Dedifferentiated amniotic fluid mesenchymal stem cell (primary cell): Measurements from ENCODE around the gene PPP1R7.

Experiments used
- DNase-seq: peaks from one replicate; pipeline ENCODE4 v3.0.0-alpha.2; 2016; ENCODE audit errors: extremely low spot score

PPP1R7 gene

DNA sequence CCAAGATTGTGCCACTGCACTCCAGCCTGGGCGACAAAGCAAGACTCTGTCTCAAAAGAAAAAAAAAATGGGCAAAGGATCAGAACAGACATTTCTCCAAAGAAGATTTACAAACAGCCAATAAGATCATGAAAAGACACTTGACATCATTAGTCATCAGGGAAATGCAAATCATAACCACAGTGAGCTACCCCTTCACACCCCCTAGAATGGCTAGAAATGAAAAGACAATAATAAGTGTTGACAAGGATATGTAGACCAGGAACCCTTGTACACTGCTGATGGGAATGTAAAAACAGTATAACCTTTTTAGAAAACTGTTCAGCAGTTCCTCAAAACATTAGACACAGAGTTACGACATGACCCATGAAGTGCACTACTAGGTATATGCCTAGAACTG is 29.8 kb upstream of the PPP1R7 start:
- no peak for DNase-seq

- DNase-seq, result no peak
These were observed 29.3 kb upstream of the PPP1R7 start for GRCh38 chr2:241121008-241121407.

DNA sequence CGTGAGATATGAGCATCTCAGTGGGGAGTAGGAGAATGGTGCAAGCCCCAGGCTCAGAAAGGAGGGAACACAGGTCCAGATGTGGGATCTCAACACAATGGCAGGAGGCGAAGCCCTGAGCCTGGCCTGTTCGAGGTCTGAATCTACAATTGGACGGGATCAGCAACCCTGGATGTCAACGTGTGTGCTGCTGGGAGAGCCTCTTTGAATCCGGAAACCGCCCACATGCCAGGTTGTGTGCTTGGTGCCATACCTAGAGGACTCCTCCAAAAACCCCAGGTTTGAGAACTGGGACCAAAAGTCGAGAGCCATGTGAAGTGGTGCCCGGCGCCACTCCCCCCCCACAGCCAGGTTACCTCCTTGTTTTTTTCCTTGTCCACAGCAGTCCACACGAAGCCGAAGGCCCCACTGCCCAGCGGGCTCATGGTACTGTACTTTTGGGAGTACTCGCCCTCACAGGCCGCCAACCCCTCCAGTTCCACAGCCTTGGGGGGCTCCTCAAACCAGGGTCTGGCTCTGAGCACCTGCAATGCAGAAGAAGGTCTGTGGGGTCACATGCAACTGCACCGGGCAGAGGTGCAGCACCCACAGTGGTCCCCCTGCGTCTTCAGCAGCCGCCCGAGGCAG is 27.8 kb upstream of the PPP1R7 start:
- DNase-seq, result no peak

DNA sequence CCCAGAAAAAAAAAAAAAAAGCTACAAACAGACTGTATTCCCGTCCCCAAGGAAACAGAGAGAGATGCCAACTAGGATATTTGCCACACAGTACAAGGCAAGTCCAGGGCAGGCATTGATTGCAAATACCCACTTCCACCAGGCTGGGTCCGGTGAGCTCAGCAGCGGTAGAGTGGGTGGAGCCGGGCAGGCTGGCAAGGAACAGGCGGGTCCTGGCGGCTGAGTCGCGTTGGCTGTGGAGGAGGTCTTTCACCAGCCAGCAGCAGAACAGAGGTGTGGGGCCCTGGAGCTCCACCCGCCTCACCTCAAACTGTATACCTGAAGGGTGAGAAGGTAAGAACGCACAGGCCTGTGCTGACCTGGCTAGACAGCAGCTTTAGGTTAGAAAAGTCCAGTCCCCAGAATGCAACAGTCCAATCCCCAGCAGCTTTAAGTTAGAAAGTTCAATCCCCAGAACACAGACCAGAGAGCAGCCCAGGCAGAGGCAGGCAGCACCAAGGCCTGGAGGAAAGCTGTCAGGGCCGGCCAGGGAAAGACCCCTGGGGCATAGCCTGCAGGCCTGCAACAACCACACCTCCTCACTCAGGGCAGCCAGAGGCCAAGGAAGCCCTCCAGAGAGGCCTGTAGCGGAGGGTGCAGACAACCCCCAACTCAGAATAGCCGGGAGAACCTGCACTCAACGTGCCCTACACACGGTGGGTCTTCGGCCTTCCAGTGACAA is 26.3 kb upstream of the PPP1R7 start:
- DNase-seq, result no peak

GRCh38 chr2:241125626-241126025 is 24.6 kb upstream of the PPP1R7 start:
- no peak for DNase-seq

DNA sequence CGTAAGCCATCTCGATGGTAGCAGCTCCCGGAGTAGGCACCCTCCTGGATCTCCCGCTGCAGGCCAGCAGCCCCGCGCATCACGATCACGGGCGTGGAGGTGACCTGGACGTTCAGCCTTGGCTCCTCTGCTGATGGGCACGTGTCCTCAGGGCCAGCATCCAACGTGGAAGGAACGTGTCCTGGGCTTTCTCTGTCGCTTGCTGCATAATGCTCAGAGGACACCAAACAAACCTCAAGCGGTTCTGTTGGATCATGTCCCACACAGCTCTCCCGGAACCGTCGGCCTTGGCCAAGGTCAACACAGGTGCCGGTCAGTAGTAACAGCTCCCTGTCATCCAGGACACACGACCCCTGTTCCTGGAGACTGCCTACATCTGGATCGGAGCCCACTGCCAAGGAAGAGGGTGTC is 24.1 kb upstream of the PPP1R7 start:
- DNase-seq, result no peak

GRCh38 chr2:241126771-241127202 is 23.5 kb upstream of the PPP1R7 start:
- no peak for DNase-seq

DNA sequence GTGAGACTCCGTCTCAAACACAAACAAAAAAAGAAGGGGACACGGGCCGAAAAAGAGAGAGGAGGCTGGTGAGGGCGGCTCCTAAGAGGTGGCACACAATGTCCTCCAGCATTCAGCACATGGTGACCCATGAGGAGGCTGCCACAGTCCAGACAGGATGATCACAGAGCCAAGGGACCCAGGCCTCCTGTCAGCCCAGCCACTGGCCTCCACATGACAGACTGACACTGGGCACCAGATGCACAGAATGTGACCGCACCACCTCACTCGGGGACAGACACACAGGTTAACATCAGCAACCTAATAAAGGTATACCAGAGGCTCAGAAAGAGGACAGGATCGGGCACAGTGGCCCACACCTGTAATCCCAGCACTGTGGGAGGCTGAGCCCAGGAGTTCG is 22.0 kb upstream of the PPP1R7 start:
- no peak for DNase-seq

DNA sequence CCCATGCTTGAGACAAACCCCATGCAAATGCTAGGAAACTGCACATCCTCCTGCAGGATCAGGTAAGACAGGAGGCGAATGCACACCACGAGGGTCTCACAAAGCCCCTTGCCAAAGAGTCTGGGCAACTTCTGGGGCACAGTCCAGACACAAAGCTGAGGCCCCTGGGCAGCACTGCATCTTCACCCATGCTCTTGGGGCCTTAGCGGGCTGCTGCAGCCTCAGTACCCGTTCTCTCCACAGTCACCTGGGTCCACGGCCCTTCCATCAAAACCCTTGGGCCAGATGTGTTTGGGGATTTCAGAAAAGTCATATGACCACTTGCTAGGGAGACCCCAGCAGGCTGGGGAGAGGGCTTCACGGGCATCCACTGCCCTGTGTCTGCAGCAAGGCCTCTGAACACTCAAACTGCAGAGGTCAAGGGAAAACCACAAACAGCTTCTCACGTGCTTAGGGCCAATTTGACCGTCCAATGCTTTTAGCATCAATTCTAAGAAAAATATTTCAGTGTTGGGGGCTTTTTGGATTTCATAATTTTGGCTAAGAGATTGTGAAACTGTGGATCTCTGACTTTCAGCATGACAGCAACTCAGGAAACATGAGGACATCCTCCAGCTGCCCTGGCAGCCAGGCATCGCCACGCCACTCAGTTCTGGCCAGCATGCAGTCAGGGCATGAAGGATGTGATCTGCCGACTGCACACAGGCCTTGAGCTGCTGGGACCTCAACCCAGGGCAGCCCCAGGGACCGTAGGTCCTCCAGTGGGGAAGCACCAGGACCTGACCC is 21.0 kb upstream of the PPP1R7 start:
- DNase-seq, result no peak

- DNase-seq, result no peak
These were observed 20.0 kb upstream of the PPP1R7 start for GRCh38 chr2:241130316-241130715.

DNA sequence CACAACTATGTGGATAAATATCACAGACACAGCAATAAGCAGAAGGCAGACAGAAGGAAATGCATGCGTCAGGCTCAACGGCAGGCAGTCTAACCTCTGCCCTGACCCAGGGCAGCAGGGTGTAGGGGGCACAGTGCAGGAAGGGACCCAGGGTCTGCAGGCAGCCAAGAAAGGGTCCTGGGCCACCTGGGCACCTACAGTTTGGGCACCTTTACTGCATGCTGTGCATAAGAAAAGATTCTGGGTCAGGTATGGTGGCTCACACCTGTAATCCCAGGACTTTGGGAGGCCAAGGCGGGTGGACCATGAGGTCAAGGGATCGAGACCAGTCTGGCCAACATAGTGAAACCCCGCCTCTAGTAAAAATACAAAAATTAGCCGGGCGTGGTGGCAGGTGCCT is 18.7 kb upstream of the PPP1R7 start:
- DNase-seq, result no peak

- DNase-seq, result no peak
These were observed 17.5 kb upstream of the PPP1R7 start for GRCh38 chr2:241132538-241133435.

- no peak for DNase-seq
These were observed 16.8 kb upstream of the PPP1R7 start for GRCh38 chr2:241133436-241133820.

- DNase-seq, result no peak
These were observed 15.6 kb upstream of the PPP1R7 start for GRCh38 chr2:241134711-241135110.

DNA sequence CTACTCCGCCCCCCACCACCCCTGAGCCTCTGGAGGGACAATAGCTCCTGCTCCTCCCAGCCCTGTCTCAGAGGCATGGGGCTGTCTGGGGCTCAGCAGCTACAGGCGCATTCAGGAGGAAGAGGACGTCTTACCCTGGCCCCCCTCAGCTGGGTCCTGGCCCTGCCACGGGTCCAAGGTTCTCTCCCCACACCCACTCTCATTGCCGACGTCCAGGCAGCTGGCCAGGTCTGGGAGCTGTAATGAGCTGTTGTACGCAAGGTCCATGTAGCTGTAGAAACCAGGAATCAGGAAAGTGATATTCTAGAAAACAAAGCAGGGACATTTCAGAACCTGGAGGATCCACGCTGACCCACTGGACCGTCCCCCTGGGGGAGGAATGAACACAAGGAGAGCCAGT is 14.5 kb upstream of the PPP1R7 start:
- DNase-seq, result no peak

GRCh38 chr2:241136191-241136590 is 14.1 kb upstream of the PPP1R7 start:
- no peak for DNase-seq

DNA sequence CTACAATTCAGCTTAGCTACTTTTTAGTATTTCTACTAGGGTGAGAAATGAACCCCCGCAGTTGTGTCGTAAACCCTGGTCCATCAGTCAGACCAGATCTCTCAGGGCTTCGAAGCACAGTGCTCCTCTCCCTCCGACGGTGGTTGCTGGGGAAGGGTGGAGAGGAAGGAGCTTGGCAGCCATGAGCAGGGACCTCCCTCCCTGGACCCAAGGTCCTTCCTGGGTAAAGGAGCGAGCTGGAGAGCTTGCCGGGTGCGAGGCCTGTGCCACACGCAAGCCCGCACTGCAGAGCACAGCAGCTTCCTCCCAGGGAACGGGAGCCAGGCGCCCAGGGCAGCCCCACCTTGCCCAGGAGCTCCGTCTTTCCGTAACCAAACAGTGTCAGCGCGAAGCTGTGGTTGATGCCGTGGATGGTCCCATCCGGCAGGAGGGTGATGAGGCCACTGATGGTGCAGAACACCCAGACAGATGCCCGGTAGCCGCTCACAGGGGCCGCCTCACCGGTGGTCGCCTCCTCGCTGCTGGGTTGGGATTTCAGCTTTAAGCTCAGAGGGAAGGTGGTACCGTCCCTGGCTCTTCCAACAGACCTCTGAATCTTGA is 13.5 kb upstream of the PPP1R7 start:
- DNase-seq, result no peak

GRCh38 chr2:241137276-241138190 is 12.7 kb upstream of the PPP1R7 start:
- DNase-seq, result no peak

DNA sequence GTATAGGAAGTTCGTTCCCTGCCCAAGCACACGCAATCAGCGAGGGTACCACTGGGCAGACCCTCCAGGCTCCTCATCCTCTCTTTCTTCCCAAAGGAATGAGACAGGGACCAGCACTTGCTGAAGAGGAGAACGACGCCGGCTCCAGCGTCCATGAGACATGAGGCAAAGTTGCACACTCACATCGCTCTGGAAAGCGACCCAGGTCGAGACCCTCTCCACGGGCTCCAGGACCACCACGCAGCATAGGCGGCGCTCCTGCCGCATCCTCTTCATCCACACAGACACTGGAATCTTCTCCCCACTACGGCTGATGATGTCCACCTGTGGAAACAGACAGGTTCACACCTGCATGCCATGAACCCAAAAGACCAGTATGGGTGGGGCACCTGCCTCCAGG is 11.8 kb upstream of the PPP1R7 start:
- no peak for DNase-seq
